Cardiac septum (tissue), 1 donor: Measurements from ENCODE around the gene ATP2A2. TPM values are rescaled to one million over a fixed set of nuclear protein-coding genes. Genes with fewer than 3 reads are reported as not detected.
"Not testable (repeated sequence)": the region's sequence is repeated elsewhere in the genome, so short reads cannot be mapped to it uniquely, and the experiment has no call there.

Source experiments
- DNase-seq: peaks from one replicate; pipeline ENCODE4 v3.0.0-alpha.2; 2020; ENCODE audit warnings: low spot score
- intact Hi-C: fragments of 100-400 bp; cut with DNase I; formaldehyde crosslinking; loops from one replicate; pipeline ENCODE4 v1.14.0; 2022
- total RNA-seq: library from RNA; stranded (reverse); fragmentation: NEBNext Ultra II Directional; extraction: Animal tissue kit (Norgen Biotek cat#: 25700); gene quantifications from one replicate; pipeline ENCODE4 v1.2.1, GENCODE V29; 2021
- donor health status: DM: no; HTN: no; CAD: no.

Gene ATP2A2
- total RNA-seq, 1 donor from 2014 or later = 918 TPM

- DNase-seq, intact Hi-C loops: not testable (repeated sequence)
Observed at GRCh38 chr12:110255890-110256456, 25.1 kb upstream of the ATP2A2 start.

- DNase-seq = no peak
- intact Hi-C loops = no loop called here
Observed at GRCh38 chr12:110256780-110257431, 24.1 kb upstream of the ATP2A2 start.

- DNase-seq = no peak
- intact Hi-C loops = no loop called here
Observed at GRCh38 chr12:110258466-110258865, 22.6 kb upstream of the ATP2A2 start.

- no peak for DNase-seq
- intact Hi-C loops = no loop called here
Observed at GRCh38 chr12:110262442-110263388, 18.3 kb upstream of the ATP2A2 start.

GRCh38 chr12:110266381-110266960 lies 14.6 kb upstream of the ATP2A2 start:
- intact Hi-C loops = no loop called here
- no peak for DNase-seq

- intact Hi-C loops = no loop called here
- DNase-seq = no peak
Observed at GRCh38 chr12:110266980-110267620, 13.9 kb upstream of the ATP2A2 start.

- intact Hi-C loops = no loop called here
- no peak for DNase-seq
Observed at GRCh38 chr12:110269622-110270124, 11.4 kb upstream of the ATP2A2 start.

- DNase-seq = no peak
- intact Hi-C loops = no loop called here
Observed at GRCh38 chr12:110270125-110270962, 10.7 kb upstream of the ATP2A2 start.

GRCh38 chr12:110271015-110271414 lies 10.0 kb upstream of the ATP2A2 start:
- intact Hi-C loops = no loop called here
- DNase-seq = no peak

GRCh38 chr12:110277530-110278254 lies 3.4 kb upstream of the ATP2A2 start:
- intact Hi-C loops = no loop called here

GRCh38 chr12:110278255-110278536 lies 2.9 kb upstream of the ATP2A2 start:
- no peak for DNase-seq
- intact Hi-C loops = no loop called here

More at GRCh38 chr12:110277530-110278254, 3.4 kb upstream of the ATP2A2 start:
- DNase-seq = no peak

GRCh38 chr12:110279566-110280375 lies 1.3 kb upstream of the ATP2A2 start:
- intact Hi-C loops = loop anchor here (5.0 kb wide), 4 partner anchors 32 to 177 kb away; no protein-coding TSS in a partner anchor
- no peak for DNase-seq

- DNase-seq = no peak
- intact Hi-C loops = loop anchor here (5.0 kb wide), 4 partner anchors 33 to 178 kb away; no protein-coding TSS in a partner anchor
Observed at GRCh38 chr12:110280392-110280778, 662 bp upstream of the ATP2A2 start.

GRCh38 chr12:110281549-110282299 lies 677 bp downstream of the ATP2A2 start:
- intact Hi-C loops = loop anchor here (5.0 kb wide), 4 partner anchors 34 to 179 kb away; no protein-coding TSS in a partner anchor
- peak; percentile 83 for DNase-seq

- DNase-seq = no peak
- intact Hi-C loops = loop anchor here (5.0 kb wide), 4 partner anchors 35 to 180 kb away; no protein-coding TSS in a partner anchor
Observed at GRCh38 chr12:110282300-110282860, 1.3 kb downstream of the ATP2A2 start.
